GM12878 (cell line): ENCODE data around the gene CTPS1. TPM values are rescaled to one million over a fixed set of nuclear protein-coding genes. Genes with fewer than 3 reads are reported as not detected.

Source experiments
- IRF4 ChIP-seq: IDR thresholded peaks from 2 replicates; pipeline ENCODE4 v1.6.1; 2011; ENCODE audit warnings: low read depth, low read length
- RAD21 ChIP-seq: IDR thresholded peaks from 2 replicates; pipeline ENCODE4 v1.6.1; 2011; ENCODE audit warnings: mild to moderate bottlenecking, low read depth, low read length, moderate library complexity; ENCODE audit not compliant: insufficient read depth
- RUNX3 ChIP-seq: IDR thresholded peaks from 2 replicates; pipeline ENCODE4 v1.6.1; 2012; ENCODE audit warnings: low read length, inconsistent platforms
- SIX5 ChIP-seq: IDR thresholded peaks from 2 replicates; pipeline ENCODE4 v1.6.1; 2011; ENCODE audit warnings: mild to moderate bottlenecking, low read depth, low read length, moderate library complexity; ENCODE audit not compliant: severe bottlenecking
- TCF12 ChIP-seq: IDR thresholded peaks from 2 replicates; pipeline ENCODE4 v1.6.1; 2011; ENCODE audit warnings: low read depth, mild to moderate bottlenecking, low read length
- ZBTB40 ChIP-seq: fragments of 450-650 bp; IDR thresholded peaks from 2 replicates; pipeline ENCODE4 v1.6.1; 2016; ENCODE audit warnings: mild to moderate bottlenecking, moderate library complexity, borderline replicate concordance
- polyA plus RNA-seq, 11 experiments: library from polyadenylated mRNA; depleted of rRNA in 4 of 11; unstranded in 6 of 11; stranded (reverse) in 5 of 11; fragments of >200 nt; fragmentation: Nextera tagmentation in 4 of 11; fragmentation: Illumina TruSeq in 1 of 11; extraction: Ambion mirVana in 4 of 11; extraction: Trizol in 1 of 11; gene quantifications; 1 replicate in 1 of 11; 2 replicates in 10 of 11; pipeline versions ENCODE4 v1.2.1 to v1.2.3, GENCODE V29; 2011 to 2016; ENCODE audit warnings: inconsistent platforms in 2 of 11, missing spikeins in 2 of 11, low read depth in 1 of 11
- total RNA-seq, 4 experiments: library from RNA; depleted of rRNA in 3 of 4; stranded (reverse); fragments of >200 nt in 3 of 4; fragmentation: Illumina TruSeq in 1 of 4; extraction: Trizol in 1 of 4; gene quantifications; 2 replicates each; pipeline versions ENCODE4 v1.2.1 to v1.2.3, GENCODE V29; 2013 to 2021
- TF ChIP-seq, protein P1 (sequence below): fragments of 150-350 bp; IDR thresholded peaks from 2 replicates; pipeline ENCODE4 v1.6.1; 2016; ENCODE audit warnings: low read depth, low read length

CTPS1 gene
- total and polyA plus RNA-seq, 10 of the 15 experiments (the other 5 are each of a cell fraction or from before 2014, with no cell fraction given) = 27.5 to 106 (median 62.8) TPM

GRCh38 chr1:40954626-40955025 lies 24.9 kb upstream of the CTPS1 start (continued):
- TF ChIP-seq, protein P1, sequence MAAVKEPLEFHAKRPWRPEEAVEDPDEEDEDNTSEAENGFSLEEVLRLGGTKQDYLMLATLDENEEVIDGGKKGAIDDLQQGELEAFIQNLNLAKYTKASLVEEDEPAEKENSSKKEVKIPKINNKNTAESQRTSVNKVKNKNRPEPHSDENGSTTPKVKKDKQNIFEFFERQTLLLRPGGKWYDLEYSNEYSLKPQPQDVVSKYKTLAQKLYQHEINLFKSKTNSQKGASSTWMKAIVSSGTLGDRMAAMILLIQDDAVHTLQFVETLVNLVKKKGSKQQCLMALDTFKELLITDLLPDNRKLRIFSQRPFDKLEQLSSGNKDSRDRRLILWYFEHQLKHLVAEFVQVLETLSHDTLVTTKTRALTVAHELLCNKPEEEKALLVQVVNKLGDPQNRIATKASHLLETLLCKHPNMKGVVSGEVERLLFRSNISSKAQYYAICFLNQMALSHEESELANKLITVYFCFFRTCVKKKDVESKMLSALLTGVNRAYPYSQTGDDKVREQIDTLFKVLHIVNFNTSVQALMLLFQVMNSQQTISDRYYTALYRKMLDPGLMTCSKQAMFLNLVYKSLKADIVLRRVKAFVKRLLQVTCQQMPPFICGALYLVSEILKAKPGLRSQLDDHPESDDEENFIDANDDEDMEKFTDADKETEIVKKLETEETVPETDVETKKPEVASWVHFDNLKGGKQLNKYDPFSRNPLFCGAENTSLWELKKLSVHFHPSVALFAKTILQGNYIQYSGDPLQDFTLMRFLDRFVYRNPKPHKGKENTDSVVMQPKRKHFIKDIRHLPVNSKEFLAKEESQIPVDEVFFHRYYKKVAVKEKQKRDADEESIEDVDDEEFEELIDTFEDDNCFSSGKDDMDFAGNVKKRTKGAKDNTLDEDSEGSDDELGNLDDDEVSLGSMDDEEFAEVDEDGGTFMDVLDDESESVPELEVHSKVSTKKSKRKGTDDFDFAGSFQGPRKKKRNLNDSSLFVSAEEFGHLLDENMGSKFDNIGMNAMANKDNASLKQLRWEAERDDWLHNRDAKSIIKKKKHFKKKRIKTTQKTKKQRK = no peak
- no peak for TF ChIP-seq TCF12
- no peak for TF ChIP-seq ZBTB40
- TF ChIP-seq RUNX3 = no peak
- TF ChIP-seq RAD21 = no peak
- TF ChIP-seq SIX5 = no peak
- TF ChIP-seq IRF4 = no peak
